ENCODE measurements around the gene IGFBPL1. TPM values are rescaled to one million over a fixed set of nuclear protein-coding genes. Genes with fewer than 3 reads are reported as not detected.

The IGFBPL1 gene
- total RNA-seq, 1 donor from 2014 or later = 0.35 TPM

DNA sequence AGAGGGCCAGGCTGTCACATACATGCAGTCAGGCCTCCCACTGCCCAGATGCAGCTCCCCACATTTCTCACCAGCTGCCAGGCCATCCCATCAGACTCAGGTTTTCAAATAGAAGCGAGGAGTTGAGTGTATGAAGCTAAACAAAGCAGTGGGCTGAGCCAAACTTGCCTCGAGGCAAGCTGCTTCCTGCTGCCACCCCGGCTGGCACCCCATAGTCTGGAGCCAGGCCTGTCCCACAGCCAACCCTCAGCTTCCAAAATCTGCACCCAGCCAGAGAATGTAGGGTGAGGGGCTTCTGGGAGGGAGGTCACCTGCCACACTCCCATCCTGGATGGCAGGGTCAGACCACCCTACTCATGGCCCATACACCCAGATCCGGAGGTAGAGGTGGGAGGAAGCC lies 54.1 kb downstream of the IGFBPL1 start:
- DNase-seq (no peak), ATAC-seq (no peak)
- Histone ChIP-seq H3K27me3 (ENCODE audit: low read depth) (no peaks in the 10 kb centered on the region), H3K36me3 (no peaks in the 10 kb centered on the region), H3K4me1 (no peaks in the 10 kb centered on the region), H3K4me3 (no peak overlapping the region), H3K27ac (no peak overlapping the region), H3K9me3 (no peaks in the 10 kb centered on the region)
- no peak for TF ChIP-seq CTCF (IDR thresholded peaks at IDR 0.05)
- intact Hi-C loops (cut with DNase I) = no loop called here

- intact Hi-C loops (cut with DNase I) = no loop called here
- no peaks in the 10 kb centered on the region for H3K36me3 ChIP-seq
- no peak for DNase-seq
- no peak for ATAC-seq
- H3K27ac ChIP-seq = no peak overlapping the region
- TF ChIP-seq CTCF (IDR thresholded peaks at IDR 0.05) = no peak
- H3K9me3 ChIP-seq = no peaks in the 10 kb centered on the region
- no peaks in the 10 kb centered on the region for H3K27me3 ChIP-seq (ENCODE audit: low read depth)
- H3K4me1 ChIP-seq = no peaks in the 10 kb centered on the region
- no peak overlapping the region for H3K4me3 ChIP-seq
These were observed 55.5 kb downstream of the IGFBPL1 start for GRCh38 chr9:38368731-38369130.

DNA sequence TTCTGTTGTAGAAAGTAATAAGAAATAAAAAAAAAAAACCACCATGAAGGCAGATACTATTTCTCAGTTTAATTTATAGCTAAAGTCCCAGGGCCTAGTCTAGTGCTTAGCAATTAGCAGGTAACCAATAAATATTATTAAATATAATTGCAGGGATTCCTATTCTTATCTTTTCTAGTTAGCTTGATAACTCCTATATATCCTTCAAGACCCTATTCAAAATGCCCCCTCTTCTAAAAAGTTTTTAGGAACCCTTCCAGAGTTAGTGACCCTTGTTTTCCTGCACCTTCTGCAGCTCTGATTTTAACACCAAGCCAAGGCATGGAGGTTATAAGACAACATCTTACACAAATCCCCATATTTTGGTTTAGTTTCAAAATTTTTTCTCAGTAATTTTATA lies 56.4 kb downstream of the IGFBPL1 start:
- ATAC-seq = no peak
- Histone ChIP-seq H3K27me3 (ENCODE audit: low read depth) (no peaks in the 10 kb centered on the region), H3K27ac (no peak overlapping the region), H3K36me3 (no peaks in the 10 kb centered on the region), H3K4me1 (peaks cover 6% of the 10 kb centered on the region), H3K9me3 (no peaks in the 10 kb centered on the region), H3K4me3 (no peak overlapping the region)
- DNase-seq = no peak
- intact Hi-C loops (cut with DNase I) = no loop called here
- no peak for TF ChIP-seq CTCF (IDR thresholded peaks at IDR 0.05)

DNA sequence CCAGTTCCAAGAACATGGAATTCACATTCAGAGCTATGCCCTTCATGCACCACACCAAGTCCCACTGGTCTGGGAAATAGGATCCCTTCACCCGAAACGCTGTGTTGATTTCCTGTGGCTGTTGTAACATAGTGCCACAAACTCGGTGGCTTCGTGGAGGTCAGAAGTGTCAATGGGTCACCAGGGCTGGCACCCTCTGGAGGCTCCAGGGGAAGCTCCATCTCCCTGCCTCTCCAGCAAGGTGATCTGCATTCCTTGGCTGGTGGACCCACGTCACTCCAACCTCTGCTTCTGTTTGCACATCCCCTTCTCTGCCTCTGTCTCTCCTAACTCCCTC lies 60.7 kb downstream of the IGFBPL1 start:
- ATAC-seq = no peak
- Histone ChIP-seq H3K36me3 (no peaks in the 10 kb centered on the region), H3K27me3 (ENCODE audit: low read depth) (no peaks in the 10 kb centered on the region), H3K4me3 (no peak overlapping the region), H3K27ac (no peak overlapping the region), H3K9me3 (no peaks in the 10 kb centered on the region), H3K4me1 (peaks cover 9% of the 10 kb centered on the region)
- no peak for DNase-seq
- intact Hi-C loops (cut with DNase I) = no loop called here
- no peak for TF ChIP-seq CTCF (IDR thresholded peaks at IDR 0.05)

DNA sequence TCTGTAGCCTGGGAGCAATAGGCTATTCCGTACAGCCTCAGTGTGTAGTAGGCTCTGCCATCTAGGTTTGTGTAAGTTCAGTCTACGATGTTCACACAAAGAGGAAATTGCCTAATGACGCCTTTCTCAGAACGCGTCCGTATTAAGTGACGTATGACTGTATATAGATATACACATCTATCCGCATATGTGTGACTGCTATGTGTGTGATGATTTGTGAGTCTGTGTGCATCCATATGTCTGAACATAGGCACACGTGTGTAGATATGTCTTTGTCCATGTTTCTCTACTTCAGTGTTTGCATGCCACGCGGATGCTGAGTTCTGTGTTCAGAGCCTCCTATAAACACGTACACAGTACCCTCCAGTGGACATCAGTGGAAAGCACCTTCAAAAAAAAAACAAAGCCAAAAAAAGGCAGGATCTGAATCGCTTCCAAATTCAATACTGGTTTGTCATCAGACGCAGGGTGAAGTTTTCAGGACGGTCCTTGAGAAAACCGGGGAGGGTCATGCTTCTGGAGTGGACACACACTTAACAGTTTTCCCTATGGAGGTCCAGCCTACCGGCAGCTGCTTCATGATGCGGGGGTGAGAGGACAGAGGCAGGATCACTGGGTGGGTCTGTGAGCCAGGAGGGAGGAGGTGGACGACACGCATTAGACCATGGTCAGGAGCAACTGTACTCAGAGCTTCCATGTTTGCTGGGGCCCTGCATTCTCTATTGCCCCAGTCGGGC lies 61.2 kb downstream of the IGFBPL1 start:
- H3K27ac ChIP-seq = no peak overlapping the region
- peak; percentile 84 to 89 for ATAC-seq
- peak; percentile 60 for TF ChIP-seq CTCF (IDR thresholded peaks at IDR 0.05)
- no peaks in the 10 kb centered on the region for H3K9me3 ChIP-seq
- peaks cover 9% of the 10 kb centered on the region for H3K4me1 ChIP-seq
- DNase-seq = no peak
- no peaks in the 10 kb centered on the region for H3K36me3 ChIP-seq
- intact Hi-C loops (cut with DNase I) = no loop called here
- H3K4me3 ChIP-seq = no peak overlapping the region
- no peaks in the 10 kb centered on the region for H3K27me3 ChIP-seq (ENCODE audit: low read depth)
